Measurements from ENCODE around the gene CD36. TPM values are rescaled to one million over a fixed set of nuclear protein-coding genes. Genes with fewer than 3 reads are reported as not detected.

The CD36 gene
- total and polyA plus RNA-seq, 2 of the 8 experiments (the other 6 are each of a cell fraction or from before 2014, with no cell fraction given): 0.33 to 0.60 TPM

GRCh38 chr7:80635533-80635932 is 2.9 kb upstream of the CD36 start:
- Histone ChIP-seq H3K4me1 (replicated peaks in 1 of 4; ENCODE audit: control insufficient read depth in 3 of 4, insufficient read depth in 4 of 4, low read length in 3 of 4) (no peaks in the 10 kb centered on the region), H2BK15ac (ENCODE audit: low read length) (no peak overlapping the region), H2BK5ac (ENCODE audit: low read depth, low read length) (no peak overlapping the region), H3K79me2 (ENCODE audit: control insufficient read depth in 1 of 2, insufficient read depth in 2 of 2, low read length in 2 of 2) (no peaks in the 10 kb centered on the region), H2BK12ac (ENCODE audit: low read depth, low read length) (no peak overlapping the region), H2BK20ac (ENCODE audit: low read length) (no peak overlapping the region), H3K4me2 (ENCODE audit: insufficient read depth in 1 of 2, low read depth in 2 of 2, low read length in 2 of 2) (no peak overlapping the region), H4K5ac (ENCODE audit: insufficient read length, low read depth, low read length) (no peak overlapping the region), H3K23me2 (ENCODE audit: low read depth, low read length) (no peaks in the 10 kb centered on the region), H2BK120ac (replicated peaks; ENCODE audit: low read depth, low read length) (no peak overlapping the region), H4K20me1 (replicated peaks in 1 of 2; ENCODE audit: control insufficient read depth in 1 of 2, insufficient read depth in 2 of 2, low read length in 2 of 2) (no peaks in the 10 kb centered on the region), H3K18ac (ENCODE audit: extremely low read depth, low read length) (no peak overlapping the region), H3K79me1 (ENCODE audit: low read depth, low read length) (no peaks in the 10 kb centered on the region), H3K4me3 (ENCODE audit: extremely low read depth in 1 of 4, insufficient read depth in 2 of 4, low read depth in 3 of 4, low read length in 4 of 4) (no peak overlapping the region), H2AFZ (ENCODE audit: low read length) (no peak overlapping the region), H4K91ac (replicated peaks; ENCODE audit: insufficient read length, low read length) (no peak overlapping the region), H3K4ac (replicated peaks; ENCODE audit: insufficient read length, low read depth, low read length) (no peak overlapping the region), H3K27ac (ENCODE audit: low read depth, low read length) (no peak overlapping the region), H3K14ac (ENCODE audit: insufficient read length) (no peak overlapping the region), H3K56ac (replicated peaks; ENCODE audit: insufficient read length, low read depth, low read length) (no peak overlapping the region), H4K8ac (ENCODE audit: extremely low read depth, insufficient read depth, low read length) (no peak overlapping the region), H3K27me3 (replicated peaks in 1 of 4; ENCODE audit: control insufficient read depth in 3 of 4, extremely low read depth in 1 of 4, insufficient read depth in 3 of 4, low read length in 3 of 4) (no peaks in the 10 kb centered on the region), H2AK5ac (ENCODE audit: low read depth, low read length) (no peak overlapping the region), H3K23ac (ENCODE audit: insufficient read length) (no peak overlapping the region), H3K9me3 (ENCODE audit: insufficient read depth in 2 of 2, low read depth in 1 of 2, low read length in 1 of 2) (no peaks in the 10 kb centered on the region), H3K36me3 (ENCODE audit: control insufficient read depth in 2 of 4, insufficient read depth in 4 of 4, low read length in 3 of 4) (no peaks in the 10 kb centered on the region), H3K9ac (replicated peaks in 1 of 4; ENCODE audit: extremely low read depth in 1 of 4, low read depth in 3 of 4, low read length in 3 of 4) (no peak overlapping the region)
- no peak for DNase-seq (ENCODE audit: low read depth in 1 of 2, low spot score in 2 of 2)
- FAIRE-seq: no peak
- POLR2A ChIA-PET (ENCODE audit: partially characterized antibody): no interaction called here
- 100% methylated on average over 1 of the region's 1 CpG; no CpG with 5 or more reads in 1 of the 2 experiments for WGBS, 2 experiments (ENCODE audit: extremely low coverage in 1 of 2, insufficient coverage in 1 of 2, insufficient read length in 1 of 2, insufficient replicate concordance in 2 of 2, low coverage in 1 of 2, low lambda C conversion rate in 2 of 2, missing lambda C conversion rate in 1 of 2)
- CTCF ChIA-PET (ENCODE audit: partially characterized antibody): no interaction called here
- no peak for TF ChIP-seq CHD2 (IDR thresholded peaks at IDR 0.05; ENCODE audit: low read length)
- TF ChIP-seq YY1 (IDR thresholded peaks at IDR 0.05; ENCODE audit: low read depth, low read length): no peak
- no peak for TF ChIP-seq POU5F1 (IDR thresholded peaks at IDR 0.05; ENCODE audit: low read depth, low read length)
- no peak for TF ChIP-seq EP300 (IDR thresholded peaks at IDR 0.05; ENCODE audit: borderline replicate concordance in 1 of 2, low read depth in 2 of 2, low read length in 2 of 2)
- TF ChIP-seq PHF8 (conservative IDR thresholded peaks at IDR 0.05; ENCODE audit: low read depth, low read length): no peak
- no peak for TF ChIP-seq NANOG (IDR thresholded peaks at IDR 0.05; ENCODE audit: insufficient read depth, low read depth, low read length, poor library complexity, severe bottlenecking)
- no peak for TF ChIP-seq FOSL1 (IDR thresholded peaks at IDR 0.05; ENCODE audit: insufficient read depth, low read depth, low read length)
- TF ChIP-seq KDM4A (IDR thresholded peaks at IDR 0.05; ENCODE audit: low read depth, low read length, severe bottlenecking): no peak
- TF ChIP-seq SIRT6 (IDR thresholded peaks at IDR 0.05; ENCODE audit: low read length): no peak

Data from H1 (cell line).